ENCODE measurements around the gene KCNS1.
"Not testable (repeated sequence)": the region's sequence is repeated elsewhere in the genome, so short reads cannot be mapped to it uniquely, and the experiment has no call there.

Gene KCNS1, protein sequence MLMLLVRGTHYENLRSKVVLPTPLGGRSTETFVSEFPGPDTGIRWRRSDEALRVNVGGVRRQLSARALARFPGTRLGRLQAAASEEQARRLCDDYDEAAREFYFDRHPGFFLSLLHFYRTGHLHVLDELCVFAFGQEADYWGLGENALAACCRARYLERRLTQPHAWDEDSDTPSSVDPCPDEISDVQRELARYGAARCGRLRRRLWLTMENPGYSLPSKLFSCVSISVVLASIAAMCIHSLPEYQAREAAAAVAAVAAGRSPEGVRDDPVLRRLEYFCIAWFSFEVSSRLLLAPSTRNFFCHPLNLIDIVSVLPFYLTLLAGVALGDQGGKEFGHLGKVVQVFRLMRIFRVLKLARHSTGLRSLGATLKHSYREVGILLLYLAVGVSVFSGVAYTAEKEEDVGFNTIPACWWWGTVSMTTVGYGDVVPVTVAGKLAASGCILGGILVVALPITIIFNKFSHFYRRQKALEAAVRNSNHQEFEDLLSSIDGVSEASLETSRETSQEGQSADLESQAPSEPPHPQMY

DNA sequence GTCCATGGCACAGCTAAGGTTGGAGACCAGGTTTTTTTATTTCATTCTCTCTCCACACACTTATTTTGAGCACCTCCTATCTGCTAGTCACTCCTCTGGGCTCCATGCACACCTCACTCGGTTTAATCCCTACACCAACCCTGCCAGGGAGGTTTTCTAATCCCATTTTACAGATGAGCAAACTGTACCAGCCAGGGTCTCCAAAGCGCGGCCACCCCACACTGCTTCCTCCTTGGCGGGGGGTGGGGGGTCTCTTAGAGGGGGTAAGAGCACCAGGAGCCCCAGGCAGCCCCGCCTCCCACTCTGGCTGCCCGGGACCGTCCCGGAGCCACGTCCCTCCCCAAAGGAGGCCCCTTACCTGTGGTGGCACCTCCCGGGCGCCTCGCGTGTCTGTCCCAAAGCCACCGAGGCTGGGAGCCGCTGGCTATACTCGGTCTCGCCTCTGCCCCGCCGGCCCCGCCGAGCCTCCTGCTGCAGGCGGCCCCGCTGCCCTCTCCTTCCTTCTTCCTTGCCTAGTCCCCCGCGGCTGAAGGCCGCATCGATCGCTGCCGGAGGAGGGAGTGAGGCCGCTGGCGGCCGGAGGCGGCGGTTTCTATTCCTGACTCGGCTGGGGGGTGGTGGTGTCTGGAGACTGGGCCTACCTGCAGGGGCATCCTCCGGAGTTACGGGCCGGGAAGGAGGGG is at the start of gene KCNS1:
TSS of gene KCNS1 (minus strand) at position 565 of the 683 bp plus-strand sequence. CDS start 1,891 bp downstream, outside the sequence.
- no peak for DNase-seq (ENCODE audit: low read depth)

DNA sequence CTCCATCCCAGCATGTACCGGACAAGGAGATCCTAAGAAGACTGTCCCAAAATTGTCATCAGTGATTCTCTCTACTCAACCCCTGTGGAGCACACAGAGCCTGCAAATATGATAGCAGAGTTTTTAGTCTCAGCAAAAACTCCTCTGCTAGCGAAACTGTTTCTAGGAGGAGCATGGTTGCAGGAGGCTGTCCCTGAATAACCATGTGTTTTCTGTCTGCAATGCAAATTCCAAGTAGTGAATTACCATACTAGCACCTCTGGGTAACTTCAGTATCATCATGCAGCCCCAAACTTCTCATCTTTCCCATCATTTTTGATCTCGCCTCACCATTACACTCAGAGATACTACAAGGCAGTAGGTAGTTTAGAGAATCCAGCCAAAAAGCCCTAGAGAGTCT is 48.1 kb upstream of the KCNS1 start:
- no peak for DNase-seq (ENCODE audit: low read depth)

DNA sequence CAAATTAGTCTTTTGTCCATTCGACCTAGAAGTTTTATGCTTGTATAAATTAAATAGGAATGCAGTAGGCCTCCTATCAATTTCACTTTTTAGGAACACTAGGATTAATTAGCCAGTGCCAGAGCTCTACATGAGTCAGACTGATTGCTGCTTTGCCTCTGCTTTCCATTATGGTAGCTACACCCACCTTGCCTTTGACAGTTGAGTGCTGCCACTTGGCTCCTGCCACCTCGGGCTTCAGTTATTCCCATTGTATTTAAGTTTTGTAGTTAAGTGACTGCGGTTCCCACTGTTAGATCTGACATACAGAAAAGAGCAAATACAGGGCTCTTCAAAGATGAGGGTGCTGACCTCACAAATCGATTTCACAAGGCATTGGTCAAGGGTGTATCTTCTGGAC is 39.9 kb upstream of the KCNS1 start:
- no peak for DNase-seq (ENCODE audit: low read depth)

DNA sequence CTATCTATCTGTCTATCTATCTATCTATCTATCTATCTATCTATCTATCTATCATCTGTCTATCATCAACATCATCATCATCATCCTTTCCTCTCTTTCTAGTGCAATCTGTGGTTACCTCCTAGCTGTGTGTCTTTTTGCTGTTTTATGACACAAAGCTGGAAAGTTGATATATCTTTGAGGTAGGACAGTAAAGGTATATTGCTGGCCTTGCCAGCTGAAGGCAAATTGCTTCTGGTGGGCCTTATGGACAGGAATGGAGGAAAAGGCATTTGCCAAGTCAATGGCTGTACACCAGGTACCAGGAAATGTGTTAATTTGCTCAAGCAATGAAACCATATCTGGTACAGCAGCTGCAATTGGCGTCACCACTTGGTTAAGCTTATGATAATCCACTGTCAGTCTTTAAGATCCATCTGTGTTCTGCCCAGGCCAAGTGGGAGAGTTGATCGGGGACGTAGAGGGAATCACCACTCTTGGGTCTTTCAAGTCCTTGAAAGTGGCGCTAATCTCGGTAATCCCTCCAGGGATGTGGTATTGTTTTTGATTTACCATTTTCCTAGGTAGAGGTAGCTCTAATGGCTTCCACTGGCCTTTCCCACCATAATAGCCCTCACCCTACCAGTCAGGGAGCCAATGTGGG is 38.9 kb upstream of the KCNS1 start:
- not testable (repeated sequence) for DNase-seq (ENCODE audit: low read depth)

DNA sequence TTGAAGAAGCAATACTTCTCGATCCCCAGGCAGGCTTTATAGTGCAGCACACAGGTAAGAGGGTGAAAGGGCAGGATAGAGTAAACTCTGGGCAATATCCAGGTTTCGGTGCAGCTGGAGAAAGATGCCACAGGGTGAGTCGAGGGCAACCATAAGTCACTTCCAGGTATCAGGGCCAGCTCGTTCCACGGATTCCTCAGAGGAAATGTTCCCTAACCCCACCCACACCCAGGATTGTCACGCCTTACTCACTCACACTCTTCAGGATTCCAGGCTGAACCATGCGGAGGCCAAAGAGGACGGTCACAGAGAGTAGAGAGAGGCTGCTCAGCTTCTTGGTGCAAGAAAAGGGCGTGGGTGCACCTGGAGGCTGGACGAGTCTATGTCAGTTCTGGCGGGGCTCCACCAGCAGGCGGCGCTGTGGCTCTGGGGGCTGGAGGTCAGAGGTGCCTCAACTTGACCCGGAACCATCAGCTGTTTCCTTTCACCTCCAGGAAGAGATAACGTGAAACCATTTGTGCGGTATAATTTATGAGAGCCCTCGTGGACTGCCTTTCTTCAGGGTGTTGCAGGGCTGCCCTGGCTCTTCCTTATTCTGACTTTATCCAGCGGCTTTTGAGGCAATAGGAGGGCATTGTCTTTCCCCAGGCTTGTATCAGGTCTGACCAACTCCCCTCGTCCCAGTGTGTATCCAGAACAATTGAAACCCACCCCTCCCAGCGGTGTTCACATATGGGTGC is 37.8 kb upstream of the KCNS1 start:
- DNase-seq (ENCODE audit: low read depth) = no peak

DNA sequence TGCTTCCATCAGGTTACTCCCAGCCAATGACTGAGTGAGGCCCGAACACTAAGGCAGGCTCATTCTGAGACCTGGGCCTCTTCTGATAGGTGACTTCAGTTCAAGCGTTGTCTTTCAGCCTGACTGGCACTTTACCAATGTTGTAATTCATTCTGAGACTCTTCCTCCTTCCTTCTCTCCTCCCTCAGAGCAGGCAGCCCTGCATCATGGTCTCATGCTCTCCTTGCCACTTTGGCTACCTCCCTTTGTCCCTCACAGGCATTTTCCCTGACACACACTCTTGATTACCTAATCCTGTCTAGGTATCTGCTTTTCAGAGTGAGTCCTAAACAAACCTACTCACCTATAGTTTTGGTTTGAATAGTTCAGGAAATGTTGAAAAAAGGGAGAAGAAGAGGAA is 36.0 kb upstream of the KCNS1 start:
- no peak for DNase-seq (ENCODE audit: low read depth)

DNA sequence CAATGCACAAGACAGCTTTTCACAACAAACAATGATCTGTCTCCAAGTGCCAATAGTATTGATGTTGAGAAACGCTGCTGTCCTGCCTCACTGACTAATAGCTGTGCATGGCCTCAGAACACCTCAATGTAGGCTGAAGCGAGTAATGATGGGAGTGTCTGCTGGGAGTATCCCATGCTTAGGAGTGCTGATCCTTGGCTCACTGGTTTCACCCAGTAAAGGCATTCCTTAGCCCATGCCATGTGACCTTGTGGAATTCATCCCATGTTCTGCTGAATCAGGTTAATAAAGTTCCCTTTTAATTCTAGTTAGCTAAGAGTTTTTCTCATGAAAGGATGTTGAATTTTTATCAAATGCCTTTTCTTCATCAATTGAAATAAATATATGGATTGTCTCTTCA is 27.2 kb upstream of the KCNS1 start:
- no peak for DNase-seq (ENCODE audit: low read depth)

DNA sequence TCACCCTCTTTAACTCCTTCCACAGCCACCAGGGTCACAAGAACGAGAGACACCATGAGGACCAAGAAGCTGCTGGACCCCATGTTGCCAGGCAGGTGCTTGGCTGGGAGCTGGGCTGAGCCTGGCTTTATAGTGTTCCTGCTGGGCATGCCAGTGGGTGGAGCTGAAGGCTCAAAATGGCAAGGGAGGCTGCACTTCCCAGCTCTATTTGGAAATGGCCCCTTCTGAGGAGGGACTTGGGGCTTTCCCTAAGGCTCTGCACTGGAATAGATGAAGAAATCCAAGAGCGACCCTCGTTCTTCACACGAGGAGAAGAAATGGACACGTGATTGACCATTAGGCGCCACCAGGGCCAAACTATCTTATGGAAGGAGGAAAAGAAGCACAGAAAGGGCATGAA is 23.4 kb upstream of the KCNS1 start, which contains the start of gene WFDC12:
TSS of gene WFDC12 (minus strand) at position 101 of the 400 bp plus-strand sequence. CDS start at position 83, 18 bp downstream.
- DNase-seq (ENCODE audit: low read depth) = no peak

DNA sequence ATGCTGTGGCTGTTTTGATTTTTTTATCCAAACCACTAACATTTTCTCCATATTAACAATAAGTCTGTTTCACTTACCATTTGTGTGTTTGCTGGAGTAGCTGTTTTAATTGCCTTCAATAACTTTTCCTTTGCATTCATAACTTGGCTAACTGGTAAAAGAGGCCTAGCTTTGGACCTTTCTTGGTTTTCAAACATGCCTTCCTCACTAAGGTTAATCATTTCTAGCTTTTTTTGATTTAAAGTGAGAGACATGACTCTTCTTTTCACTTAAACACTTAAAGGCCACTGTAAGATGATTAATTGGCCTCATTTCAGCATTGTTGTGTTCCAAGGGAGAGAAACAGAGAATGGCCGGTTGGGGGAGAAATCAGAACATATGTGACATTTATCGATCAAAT is 20.5 kb upstream of the KCNS1 start:
- no peak for DNase-seq (ENCODE audit: low read depth)

DNA sequence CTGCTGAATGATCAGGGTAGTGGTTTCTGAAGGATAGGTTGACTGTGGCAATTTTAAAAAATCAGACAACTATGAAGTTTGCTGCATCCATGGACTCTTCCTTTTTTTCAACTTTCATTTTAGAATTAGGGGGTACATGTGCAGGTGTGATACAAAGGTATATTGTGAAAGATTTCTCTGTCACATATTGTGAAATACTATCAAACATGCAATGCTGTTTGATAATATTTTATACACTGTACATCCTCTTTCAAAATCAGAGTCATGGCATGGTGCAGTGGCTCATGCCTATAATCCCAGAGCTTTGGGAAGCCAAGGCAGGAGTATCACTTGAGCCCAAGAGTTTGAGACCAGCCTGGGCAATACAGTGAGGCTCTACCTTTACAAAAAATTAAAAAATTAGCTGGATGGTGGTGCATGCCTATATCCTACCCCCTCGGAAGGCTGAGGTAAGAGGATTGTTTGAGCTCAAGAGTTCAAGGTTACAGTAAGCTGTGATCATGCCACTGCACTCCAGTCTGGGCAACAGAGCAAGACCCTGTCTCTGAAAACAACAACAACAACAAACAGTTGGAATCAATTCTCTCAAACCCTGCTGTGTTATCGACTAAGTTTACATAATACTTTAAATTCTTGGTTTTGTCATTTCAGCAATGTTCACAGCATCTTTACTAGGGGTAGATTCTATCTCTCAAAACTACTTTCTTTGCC is 18.8 kb upstream of the KCNS1 start:
- DNase-seq (ENCODE audit: low read depth) = no peak

DNA sequence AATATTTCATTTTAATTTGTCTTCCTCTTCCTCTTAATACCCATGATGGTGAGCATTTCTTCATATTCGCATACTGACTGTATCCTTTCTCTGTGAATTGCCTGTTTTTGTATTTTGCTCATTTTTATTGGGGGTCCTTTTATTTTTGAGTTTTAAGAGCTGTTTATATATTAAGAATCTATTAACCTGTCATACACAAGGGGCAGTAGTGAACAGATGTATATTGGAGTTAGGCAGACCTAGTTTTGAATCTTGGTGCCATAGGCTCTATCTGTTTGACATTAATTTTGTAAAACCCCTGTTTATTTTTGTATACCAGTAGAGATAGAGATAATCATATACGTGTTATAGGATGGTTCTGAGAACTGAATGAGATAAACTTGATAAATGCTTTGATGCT is 17.1 kb upstream of the KCNS1 start:
- no peak for DNase-seq (ENCODE audit: low read depth)

DNA sequence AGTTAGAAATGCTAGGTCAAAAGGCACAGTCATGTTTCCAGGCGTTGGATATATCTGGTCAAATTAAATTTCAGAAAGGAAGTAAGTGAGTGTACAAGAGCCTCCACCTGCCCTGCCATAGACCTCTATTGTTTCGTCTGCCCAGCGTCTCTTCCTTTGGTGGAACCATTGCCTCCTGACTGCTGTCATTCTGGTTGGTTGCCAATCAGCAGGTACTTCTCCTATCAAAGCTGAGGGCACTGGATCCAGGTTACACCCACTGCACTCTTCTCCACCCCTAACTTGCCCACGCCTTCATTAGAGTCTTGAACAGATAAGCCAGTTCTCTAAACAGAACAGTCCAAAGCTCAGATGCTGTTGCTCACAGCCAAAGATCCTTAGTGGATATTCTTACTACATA is 16.7 kb upstream of the KCNS1 start:
- DNase-seq (ENCODE audit: low read depth) = no peak

DNA sequence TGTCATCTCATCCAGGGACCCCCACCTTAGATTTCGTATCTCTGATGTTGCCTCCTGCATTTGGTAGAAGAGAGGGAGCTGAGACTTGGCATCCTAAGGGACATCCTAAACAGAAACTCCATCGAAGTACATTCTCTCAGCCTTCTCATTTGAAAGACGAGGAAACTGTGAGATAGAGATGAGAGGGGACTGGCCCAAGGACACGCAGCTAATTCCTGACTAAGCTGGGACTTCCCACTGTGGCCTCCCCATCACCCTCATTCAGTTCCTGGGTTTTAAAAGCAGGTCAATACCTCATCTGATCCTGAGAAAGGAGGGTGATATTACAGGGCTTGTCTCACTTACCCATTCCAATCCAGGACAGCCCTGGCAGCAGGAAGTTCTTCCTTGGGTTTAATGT is 14.9 kb upstream of the KCNS1 start:
- DNase-seq (ENCODE audit: low read depth) = no peak

DNA sequence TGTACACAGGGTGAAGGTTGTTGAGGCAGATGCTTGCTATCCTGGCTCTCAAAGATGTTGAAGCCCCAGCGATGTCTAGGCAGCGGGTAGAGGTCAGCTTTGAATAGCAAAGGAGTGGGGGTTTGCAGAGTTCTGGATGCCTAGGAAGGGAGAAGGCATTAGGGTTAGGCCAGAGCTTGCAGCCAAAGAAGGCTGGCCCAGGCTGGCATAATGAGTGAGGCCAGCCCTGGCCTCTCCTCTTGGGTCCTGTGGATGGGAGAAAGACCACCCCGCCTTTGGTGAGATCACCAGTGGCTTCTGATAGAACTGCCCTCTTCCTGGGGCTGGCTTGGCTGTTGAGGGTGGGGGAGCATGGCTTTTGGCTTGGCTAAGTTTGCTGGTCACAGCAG is 14.5 kb upstream of the KCNS1 start:
- no peak for DNase-seq (ENCODE audit: low read depth)

DNA sequence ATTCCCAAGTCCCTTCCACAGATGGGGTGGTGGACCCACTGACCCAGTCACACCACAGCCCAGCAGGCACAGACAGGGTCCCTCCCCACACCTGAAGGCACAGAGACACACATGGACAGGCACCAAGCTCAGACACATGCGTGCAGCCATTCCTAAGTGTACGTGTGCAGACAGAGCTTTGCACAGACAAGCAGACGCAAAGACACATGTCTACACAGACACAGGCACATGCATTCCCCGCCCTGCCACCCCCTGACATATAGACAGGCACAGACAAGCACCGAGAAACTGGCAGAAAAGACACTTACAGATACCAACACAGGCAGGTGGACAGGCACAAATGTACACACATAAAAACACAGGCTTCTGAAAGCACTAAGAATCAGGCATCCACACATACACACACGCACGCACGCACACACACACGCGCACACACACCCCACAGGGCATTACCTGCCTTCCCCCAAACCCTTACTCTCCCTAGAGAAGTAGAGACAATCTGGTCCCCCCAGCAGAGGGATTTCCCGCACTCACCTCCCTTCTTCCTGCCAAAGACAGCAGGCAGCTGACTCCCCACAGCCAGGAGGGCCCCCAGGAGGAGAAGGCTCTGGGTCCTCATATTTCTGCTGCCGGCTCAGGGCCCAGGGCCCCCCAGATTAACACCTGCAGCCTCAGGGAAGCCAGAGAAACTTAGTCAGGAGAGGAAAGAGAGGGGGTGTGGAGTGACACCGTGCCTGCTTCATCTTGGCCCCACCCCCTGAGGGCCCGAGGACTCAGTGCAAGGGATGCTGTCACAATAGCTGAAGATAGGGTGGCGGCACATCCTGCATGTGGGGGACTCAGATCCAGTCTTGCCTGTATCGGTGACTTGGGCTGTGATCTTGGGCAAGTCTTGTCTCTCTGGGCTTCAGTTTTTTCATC is 13.8 kb upstream of the KCNS1 start, which contains the start of gene WFDC5:
TSS of gene WFDC5 (minus strand) at position 710 of the 921 bp plus-strand sequence. CDS start at position 619, 91 bp downstream.
- no peak for DNase-seq (ENCODE audit: low read depth)

DNA sequence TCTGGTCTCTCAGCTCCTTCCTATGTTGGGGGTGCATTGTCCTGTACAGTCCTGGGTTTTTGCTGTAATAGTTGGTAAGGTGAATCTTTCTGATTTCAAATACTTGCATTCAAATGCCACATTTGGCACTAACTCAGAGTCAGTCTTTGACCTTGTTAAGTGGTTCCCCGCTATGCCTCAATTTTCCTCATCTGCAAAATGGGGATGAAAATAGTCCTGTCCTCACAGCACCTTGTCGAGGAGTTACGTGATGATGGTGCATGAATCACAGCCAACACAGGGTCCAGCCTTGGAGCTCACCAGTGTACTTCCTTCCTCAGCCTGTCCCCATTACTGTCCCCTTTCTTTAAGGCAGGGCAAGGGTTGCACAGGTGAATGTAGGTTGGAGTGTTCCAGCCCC is 12.9 kb upstream of the KCNS1 start:
- no peak for DNase-seq (ENCODE audit: low read depth)

DNA sequence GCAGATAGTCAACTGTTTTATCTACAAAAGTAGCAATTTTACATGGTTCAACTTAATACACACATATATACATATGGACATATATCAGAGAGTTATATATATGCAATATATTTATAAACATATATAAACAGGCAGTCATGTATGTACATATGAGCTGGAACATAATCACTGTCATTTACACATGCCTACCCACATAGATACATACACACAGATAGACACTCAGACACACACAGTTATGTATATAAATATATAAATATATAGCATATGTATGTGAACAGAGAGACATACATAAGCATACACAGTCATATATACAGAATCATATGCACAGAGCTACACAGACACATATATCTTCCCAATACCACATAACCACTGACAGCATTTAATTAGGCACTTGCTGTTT is 11.8 kb upstream of the KCNS1 start:
- DNase-seq (ENCODE audit: low read depth) = no peak

DNA sequence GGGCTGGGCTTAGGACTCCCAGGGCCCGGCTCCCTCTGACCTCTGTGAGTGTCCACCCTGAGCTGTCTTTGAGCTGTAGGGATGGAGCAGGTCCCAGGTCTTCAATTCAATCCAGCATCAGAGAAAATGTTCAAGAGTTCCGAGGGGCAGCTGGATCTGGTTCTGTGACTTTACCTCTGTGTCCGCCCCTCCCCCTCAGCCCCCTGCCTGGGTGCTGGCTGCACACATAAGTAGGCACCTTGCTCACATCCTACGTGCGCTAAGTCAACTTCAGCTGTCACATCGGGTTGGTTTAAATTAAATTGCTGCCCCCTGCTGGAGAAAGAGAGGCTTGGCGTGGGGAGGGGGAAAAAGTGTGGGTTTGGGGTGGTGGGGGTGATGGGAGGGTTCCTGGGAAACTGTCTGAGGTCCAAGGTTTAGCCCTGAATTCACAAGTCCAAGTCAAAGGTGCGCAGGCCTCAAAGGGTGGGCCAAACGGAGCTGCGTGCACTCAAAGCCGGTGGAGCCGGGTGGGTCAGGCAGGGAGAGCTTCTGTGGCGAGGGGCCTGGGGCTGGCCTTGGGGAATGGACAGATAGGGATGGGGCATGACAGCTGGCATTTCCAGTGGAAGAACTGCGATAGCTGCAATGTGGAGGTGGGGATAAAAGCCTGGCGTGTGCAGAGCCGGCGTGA is 11.0 kb upstream of the KCNS1 start:
- DNase-seq (ENCODE audit: low read depth) = no peak

DNA sequence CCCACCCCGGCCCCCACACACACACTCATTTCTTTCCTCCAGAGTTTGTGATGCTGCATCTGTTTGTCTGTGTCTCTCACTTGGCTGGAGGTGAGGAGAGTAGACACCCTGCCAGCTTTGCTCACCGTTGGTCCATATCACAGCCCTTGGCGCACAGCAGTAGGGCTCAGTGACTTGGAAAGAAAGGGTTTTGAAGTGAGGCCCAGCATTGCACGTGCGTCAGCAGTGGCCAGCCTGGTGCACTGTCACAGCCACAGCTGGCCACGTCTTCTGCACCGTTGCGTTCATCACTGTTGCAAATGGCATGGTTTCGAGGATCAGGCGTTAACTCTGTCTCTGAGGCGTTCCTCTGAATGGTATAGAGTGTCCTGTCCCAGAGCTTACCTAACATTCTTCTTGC is 10.4 kb upstream of the KCNS1 start:
- DNase-seq (ENCODE audit: low read depth) = no peak

DNA sequence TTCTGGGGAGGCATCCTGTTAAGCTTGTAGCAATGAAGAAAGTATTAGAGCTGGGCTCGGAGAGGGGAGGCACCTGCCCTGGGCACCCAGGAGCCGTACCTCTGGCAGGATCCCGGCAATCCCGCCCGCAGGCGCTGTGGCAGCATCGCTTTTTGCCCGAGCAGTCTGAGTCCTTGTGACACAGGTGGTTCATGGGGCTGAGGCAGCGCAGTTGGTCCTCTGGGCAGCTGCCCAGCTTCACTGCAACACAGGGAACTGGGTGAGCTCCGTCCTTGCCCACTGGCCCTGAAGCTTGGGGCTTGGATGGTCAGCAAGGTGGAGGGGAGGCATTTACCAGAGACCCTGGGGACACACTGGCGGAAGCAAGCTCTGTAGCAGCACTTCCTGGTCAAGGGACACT is 9.4 kb upstream of the KCNS1 start:
- DNase-seq (ENCODE audit: low read depth) = no peak

Data from fibroblast of the conjunctiva (primary cell).